Fibroblast of lung (primary cell): ENCODE measurements around the gene ZNF407. TPM values are rescaled to one million over a fixed set of nuclear protein-coding genes. Genes with fewer than 3 reads are reported as not detected.

Source experiments
- DNase-seq, 2 donors: peaks; one replicate each; pipeline versions ENCODE4 v3.0.0 to v3.0.0-alpha.2; 2010; ENCODE audit warnings: low read depth in 2 of 2
- H2AFZ ChIP-seq: 2 replicates; pipeline ENCODE4 v1.5.1; 2012; ENCODE audit warnings: low read length, control low read depth, inconsistent platforms
- H3K27ac ChIP-seq: 2 replicates; pipeline ENCODE4 v1.5.1; 2011; ENCODE audit warnings: low read length, control low read depth; ENCODE audit not compliant: insufficient read depth
- H3K27me3 ChIP-seq: 2 replicates; pipeline ENCODE4 v1.5.1; 2011; ENCODE audit warnings: mild to moderate bottlenecking, low read length; ENCODE audit not compliant: control insufficient read depth, insufficient read depth
- H3K36me3 ChIP-seq: 2 replicates; pipeline ENCODE4 v1.5.1; 2011; ENCODE audit warnings: low read length; ENCODE audit not compliant: control insufficient read depth, insufficient read depth
- H3K4me1 ChIP-seq: 2 replicates; pipeline ENCODE4 v1.5.1; 2011; ENCODE audit warnings: low read length; ENCODE audit not compliant: control insufficient read depth, insufficient read depth; ENCODE audit errors: extremely low read depth
- H3K4me2 ChIP-seq: 2 replicates; pipeline ENCODE4 v1.5.1; 2011; ENCODE audit warnings: low read length, control low read depth; ENCODE audit not compliant: insufficient read depth; ENCODE audit errors: extremely low read depth
- H3K4me3 ChIP-seq, 4 experiments: fragments of 200-600 bp in 1 of 4; sonication (generic) in 1 of 4; replicated peaks in 1 of 4; 2 replicates each; pipeline ENCODE4 v1.5.1; 2011 to 2016; ENCODE audit warnings: low read length in 4 of 4, low read depth in 3 of 4, mild to moderate bottlenecking in 3 of 4, control low read depth in 2 of 4, inconsistent platforms in 1 of 4, mixed read lengths in 1 of 4; ENCODE audit not compliant: insufficient read depth in 1 of 4; ENCODE audit errors: control extremely low read depth in 1 of 4
- H3K79me2 ChIP-seq: 2 replicates; pipeline ENCODE4 v1.5.1; 2012; ENCODE audit warnings: mild to moderate bottlenecking, low read length, inconsistent platforms; ENCODE audit not compliant: control insufficient read depth, insufficient read depth
- H3K9ac ChIP-seq: 2 replicates; pipeline ENCODE4 v1.5.1; 2011; ENCODE audit warnings: mild to moderate bottlenecking, low read length, control low read depth; ENCODE audit not compliant: insufficient read depth
- H3K9me3 ChIP-seq: 2 replicates; pipeline ENCODE4 v1.5.1; 2012; ENCODE audit warnings: low read depth, low read length; ENCODE audit not compliant: control insufficient read depth, insufficient read depth
- H4K20me1 ChIP-seq: 2 replicates; pipeline ENCODE4 v1.5.1; 2011; ENCODE audit warnings: low read length; ENCODE audit not compliant: control insufficient read depth, insufficient read depth; ENCODE audit errors: extremely low read depth
- EZH2 ChIP-seq: IDR thresholded peaks from 2 replicates; pipeline ENCODE4 v1.5.1; 2012; ENCODE audit warnings: low read length, control low read depth, mild to moderate bottlenecking; ENCODE audit errors: missing control alignments
- polyA plus RNA-seq, 2 donors: library from polyadenylated mRNA; depleted of rRNA in 1 of 2; stranded (reverse) in 1 of 2; unstranded in 1 of 2; fragments of >200 nt; gene quantifications; 2 replicates each; pipeline ENCODE4 v1.2.1, GENCODE V29; 2011 to 2012; ENCODE audit warnings: missing spikeins in 1 of 2
- total RNA-seq: library from RNA; depleted of rRNA; stranded (reverse); fragments of >200 nt; gene quantifications from 2 replicates; pipeline ENCODE4 v1.2.1, GENCODE V29; 2014
- TF ChIP-seq, protein P1 (sequence below), 2 donors: IDR thresholded peaks in 1 of 2; conservative IDR thresholded peaks in 1 of 2; 1 replicate in 1 of 2; 2 replicates in 1 of 2; pipeline ENCODE4 v1.5.1; 2011 to 2012; ENCODE audit warnings: low read length in 2 of 2, control low read depth in 1 of 2, inconsistent platforms in 1 of 2, low read depth in 1 of 2, mild to moderate bottlenecking in 1 of 2

The ZNF407 gene
- total and polyA plus RNA-seq, 2 donors (not counting 1 experiment from before 2014, with no cell fraction given) = 5.1 to 12.6 TPM

DNA sequence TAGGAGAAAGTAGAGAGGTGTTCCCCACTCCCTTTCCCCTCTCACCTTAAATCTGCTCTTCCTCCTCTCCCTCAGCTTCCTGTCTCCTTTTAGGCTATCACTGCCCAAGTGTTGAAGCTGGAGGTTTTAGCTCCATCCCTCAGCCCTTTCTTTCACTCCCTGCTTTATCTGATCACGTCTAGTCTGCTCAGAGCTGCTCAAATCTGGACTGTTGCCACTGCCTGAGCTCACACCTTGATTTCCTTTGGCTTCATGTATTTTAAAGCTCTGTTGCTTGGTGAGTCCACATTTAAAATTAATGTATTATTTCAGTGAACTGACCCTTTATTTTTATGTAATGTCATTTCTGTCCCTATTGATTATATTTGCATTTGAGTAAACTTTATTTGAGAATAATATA lies 374.7 kb downstream of the ZNF407 start:
- H4K20me1 ChIP-seq = no peaks in the 10 kb centered on the region
- no peaks in the 10 kb centered on the region for H3K36me3 ChIP-seq
- no peak for TF ChIP-seq EZH2
- TF ChIP-seq, protein P1, sequence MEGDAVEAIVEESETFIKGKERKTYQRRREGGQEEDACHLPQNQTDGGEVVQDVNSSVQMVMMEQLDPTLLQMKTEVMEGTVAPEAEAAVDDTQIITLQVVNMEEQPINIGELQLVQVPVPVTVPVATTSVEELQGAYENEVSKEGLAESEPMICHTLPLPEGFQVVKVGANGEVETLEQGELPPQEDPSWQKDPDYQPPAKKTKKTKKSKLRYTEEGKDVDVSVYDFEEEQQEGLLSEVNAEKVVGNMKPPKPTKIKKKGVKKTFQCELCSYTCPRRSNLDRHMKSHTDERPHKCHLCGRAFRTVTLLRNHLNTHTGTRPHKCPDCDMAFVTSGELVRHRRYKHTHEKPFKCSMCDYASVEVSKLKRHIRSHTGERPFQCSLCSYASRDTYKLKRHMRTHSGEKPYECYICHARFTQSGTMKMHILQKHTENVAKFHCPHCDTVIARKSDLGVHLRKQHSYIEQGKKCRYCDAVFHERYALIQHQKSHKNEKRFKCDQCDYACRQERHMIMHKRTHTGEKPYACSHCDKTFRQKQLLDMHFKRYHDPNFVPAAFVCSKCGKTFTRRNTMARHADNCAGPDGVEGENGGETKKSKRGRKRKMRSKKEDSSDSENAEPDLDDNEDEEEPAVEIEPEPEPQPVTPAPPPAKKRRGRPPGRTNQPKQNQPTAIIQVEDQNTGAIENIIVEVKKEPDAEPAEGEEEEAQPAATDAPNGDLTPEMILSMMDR (conservative IDR thresholded peaks at IDR 0.05 in 1 of 2, IDR thresholded peaks at IDR 0.05 in 1 of 2; ENCODE audit: low read depth in 1 of 2, low read length in 2 of 2) = no peak
- no peak overlapping the region for H3K27ac ChIP-seq
- H3K9me3 ChIP-seq = no peaks in the 10 kb centered on the region
- H3K4me1 ChIP-seq = no peaks in the 10 kb centered on the region
- no peak overlapping the region for H2AFZ ChIP-seq
- no peak overlapping the region for H3K4me2 ChIP-seq
- no peaks in the 10 kb centered on the region for H3K79me2 ChIP-seq
- H3K27me3 ChIP-seq = no peaks in the 10 kb centered on the region
- no peak overlapping the region for H3K9ac ChIP-seq
- no peak overlapping the region for H3K4me3 ChIP-seq
- no peak for DNase-seq

DNA sequence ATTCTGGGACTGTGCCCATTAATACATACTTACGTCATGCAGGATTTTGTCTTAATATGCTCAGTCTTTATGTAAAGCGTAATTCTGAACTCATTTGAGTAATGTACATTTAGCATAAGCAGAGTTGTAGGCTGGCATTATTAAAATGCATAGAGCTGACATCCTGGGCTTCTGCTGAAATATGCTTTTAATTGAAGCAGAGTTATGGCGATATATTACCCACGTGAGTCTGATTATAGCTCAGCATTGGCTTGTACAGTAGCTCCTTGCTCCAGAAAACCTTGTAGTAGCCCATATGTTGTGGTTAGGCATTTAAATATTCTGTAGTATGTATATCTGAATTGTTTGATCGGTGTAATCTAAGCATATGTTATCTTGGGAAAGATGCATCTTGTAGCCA lies 377.3 kb downstream of the ZNF407 start:
- H3K9me3 ChIP-seq = no peaks in the 10 kb centered on the region
- H3K4me2 ChIP-seq = no peak overlapping the region
- H3K9ac ChIP-seq = no peak overlapping the region
- TF ChIP-seq EZH2 = no peak
- TF ChIP-seq, protein P1 (conservative IDR thresholded peaks at IDR 0.05 in 1 of 2, IDR thresholded peaks at IDR 0.05 in 1 of 2; ENCODE audit: low read depth in 1 of 2, low read length in 2 of 2) = no peak
- H2AFZ ChIP-seq = no peak overlapping the region
- H3K27me3 ChIP-seq = no peaks in the 10 kb centered on the region
- H3K27ac ChIP-seq = no peak overlapping the region
- H4K20me1 ChIP-seq = no peaks in the 10 kb centered on the region
- no peaks in the 10 kb centered on the region for H3K4me1 ChIP-seq
- no peak overlapping the region for H3K4me3 ChIP-seq
- no peaks in the 10 kb centered on the region for H3K36me3 ChIP-seq
- no peak for DNase-seq
- no peaks in the 10 kb centered on the region for H3K79me2 ChIP-seq

DNA sequence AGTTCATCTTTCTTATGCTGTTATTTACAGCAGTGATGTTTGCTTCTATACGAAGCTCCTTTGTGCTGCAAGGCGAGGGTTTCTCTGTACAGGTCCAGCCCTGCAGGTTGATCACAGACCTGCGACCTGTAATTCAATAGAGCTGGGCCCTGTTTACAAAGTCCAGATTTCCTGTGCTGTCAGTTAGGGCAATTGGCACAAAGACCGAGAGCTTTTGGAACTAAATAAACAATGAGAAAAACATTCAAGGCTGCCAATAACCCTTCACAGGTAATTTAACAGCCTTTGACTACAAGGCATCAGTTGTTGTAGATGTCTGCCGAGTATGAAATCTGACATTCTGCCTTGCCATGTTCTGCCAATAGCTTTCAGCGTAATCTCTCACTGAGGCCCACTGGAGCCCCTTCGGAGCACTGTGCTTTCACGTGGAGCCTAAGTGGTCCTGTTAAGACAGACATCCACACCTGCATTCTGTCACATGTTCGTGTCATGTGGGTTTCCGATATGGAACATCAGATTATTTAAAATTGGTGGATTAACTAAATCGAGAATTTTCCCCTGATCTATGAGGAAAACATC lies 378.8 kb downstream of the ZNF407 start:
- no peaks in the 10 kb centered on the region for H3K27me3 ChIP-seq
- H2AFZ ChIP-seq = no peak overlapping the region
- no peaks in the 10 kb centered on the region for H3K79me2 ChIP-seq
- no peak overlapping the region for H3K4me3 ChIP-seq
- no peak overlapping the region for H3K4me2 ChIP-seq
- TF ChIP-seq, protein P1 (conservative IDR thresholded peaks at IDR 0.05 in 1 of 2, IDR thresholded peaks at IDR 0.05 in 1 of 2; ENCODE audit: low read depth in 1 of 2, low read length in 2 of 2) = no peak
- TF ChIP-seq EZH2 = no peak
- no peaks in the 10 kb centered on the region for H4K20me1 ChIP-seq
- H3K36me3 ChIP-seq = no peaks in the 10 kb centered on the region
- H3K9ac ChIP-seq = no peak overlapping the region
- H3K4me1 ChIP-seq = no peaks in the 10 kb centered on the region
- DNase-seq = no peak
- H3K27ac ChIP-seq = no peak overlapping the region
- no peaks in the 10 kb centered on the region for H3K9me3 ChIP-seq
